HCT116 (cell line): ENCODE results near the gene LGR6. TPM values are rescaled to one million over a fixed set of nuclear protein-coding genes. Genes with fewer than 3 reads are reported as not detected.

Experiments
- ATAC-seq: fragments of 200-7000 bp; cut with Tn5 transposase; 2 replicates; pipeline ENCODE4 v1.9.1; 2020; ENCODE audit warnings: mild to moderate bottlenecking, moderate library complexity
- BruUV-seq: library from RNA; stranded (reverse); fragments of 400-500 nt; replicated peaks from 2 replicates; lab custom pipeline; 2021; lab: Mats Ljungman, UMichigan
- CTCF ChIA-PET: fragments of 300-600 bp; sonication (Branson Sonifier 250); formaldehyde crosslinking; loops from one replicate; lab custom pipeline; 2021; ENCODE audit warnings: antibody characterized with exemption; lab: Charles Lee
- POLR2A ChIA-PET: fragments of 300-600, 350-600 bp; sonication (Branson Sonifier 250); formaldehyde crosslinking; loops from one replicate; lab custom pipeline; 2021; ENCODE audit warnings: antibody characterized with exemption; lab: Charles Lee
- RAD21 ChIA-PET, 2 experiments: fragments of 300-600 bp; sonication (Branson Sonifier 250); formaldehyde crosslinking; loops; one replicate each; lab custom pipeline; 2023; ENCODE audit warnings: low total read pairs in 2 of 2; ENCODE audit not compliant: uncharacterized antibody in 2 of 2, unreplicated experiment in 2 of 2, low non-redundant PET in 1 of 2; lab: Charles Lee
- DNase-seq: peaks from one replicate; pipeline ENCODE4 v3.0.0-alpha.2; 2010; ENCODE audit warnings: low read depth, low spot score
- H2AFZ ChIP-seq: fragments of 200-600 bp; shearing (Covaris generic), sonication (generic); 2 replicates; pipeline ENCODE4 v1.6.1; 2017; ENCODE audit warnings: low read depth, mixed run types, mixed read lengths, antibody characterized with exemption, low read length; ENCODE audit not compliant: poor library complexity, severe bottlenecking
- H3K27ac ChIP-seq: 2 replicates; pipeline ENCODE4 v1.5.1; 2012; ENCODE audit warnings: low read depth, low read length
- H3K27me3 ChIP-seq: fragments of 200-600 bp; sonication (generic); 2 replicates; pipeline ENCODE4 v1.6.1; 2016; ENCODE audit warnings: mixed run types, low read length, mixed read lengths; ENCODE audit not compliant: insufficient read depth
- H3K36me3 ChIP-seq, 2 experiments: fragments of 200-500 bp in 1 of 2; fragments of 200-600 bp in 1 of 2; sonication (Bioruptor generic) in 1 of 2; sonication (generic) in 1 of 2; 2 replicates each; pipeline versions ENCODE4 v1.5.1 to v1.6.1; 2014 to 2016; ENCODE audit warnings: low read length in 2 of 2, inconsistent platforms in 1 of 2, mixed read lengths in 1 of 2, mixed run types in 1 of 2; ENCODE audit not compliant: insufficient read depth in 2 of 2, control insufficient read depth in 1 of 2
- H3K4me1 ChIP-seq, 2 experiments: fragments of 200-600 bp in 1 of 2; sonication (generic) in 1 of 2; 2 replicates each; pipeline versions ENCODE4 v1.5.1 to v1.6.1; 2012 to 2017; ENCODE audit warnings: low read length in 2 of 2, inconsistent platforms in 1 of 2, mild to moderate bottlenecking in 1 of 2, mixed read lengths in 1 of 2, mixed run types in 1 of 2, moderate library complexity in 1 of 2; ENCODE audit not compliant: insufficient read depth in 2 of 2, control insufficient read depth in 1 of 2
- H3K4me2 ChIP-seq: fragments of 200-600 bp; sonication (generic); 2 replicates; pipeline ENCODE4 v1.6.1; 2017; ENCODE audit warnings: mixed run types, low read length, mixed read lengths
- H3K4me3 ChIP-seq, 2 experiments: fragments of 200-600 bp in 1 of 2; sonication (generic) in 1 of 2; replicated peaks in 1 of 2; 2 replicates each; pipeline ENCODE4 v1.5.1; 2011 to 2016; ENCODE audit warnings: low read length in 2 of 2, control low read depth in 1 of 2, low read depth in 1 of 2, mild to moderate bottlenecking in 1 of 2, mixed read lengths in 1 of 2, mixed run types in 1 of 2
- H3K79me2 ChIP-seq: fragments of 200-600 bp; sonication (generic); 2 replicates; pipeline ENCODE4 v1.6.1; 2017; ENCODE audit warnings: mild to moderate bottlenecking, mixed run types, low read length, moderate library complexity, mixed read lengths; ENCODE audit not compliant: insufficient read depth
- H3K9ac ChIP-seq: fragments of 200-600 bp; sonication (generic); 2 replicates; pipeline ENCODE4 v1.6.1; 2016; ENCODE audit warnings: low read length, mixed read lengths
- H3K9me2 ChIP-seq: fragments of 200-600 bp; sonication (generic), shearing (Covaris generic); 2 replicates; pipeline ENCODE4 v1.6.1; 2017; ENCODE audit warnings: mixed run types, mild to moderate bottlenecking, moderate library complexity; ENCODE audit not compliant: insufficient read depth
- H3K9me3 ChIP-seq, 2 experiments: fragments of 200-500 bp in 1 of 2; fragments of 200-600 bp in 1 of 2; sonication (Bioruptor generic) in 1 of 2; sonication (generic) in 1 of 2; 2 replicates each; pipeline ENCODE4 v1.6.1; 2014 to 2017; ENCODE audit warnings: low read length in 2 of 2, mixed read lengths in 2 of 2, inconsistent platforms in 1 of 2, low read depth in 1 of 2, mild to moderate bottlenecking in 1 of 2, mixed run types in 1 of 2, moderate library complexity in 1 of 2; ENCODE audit not compliant: control insufficient read depth in 1 of 2, insufficient read depth in 1 of 2
- H4K20me1 ChIP-seq: fragments of 200-600 bp; sonication (generic), shearing (Covaris generic); 2 replicates; pipeline ENCODE4 v1.6.1; 2017; ENCODE audit warnings: mixed run types, mild to moderate bottlenecking, moderate library complexity; ENCODE audit not compliant: insufficient read depth
- CBX3 ChIP-seq: IDR thresholded peaks from 2 replicates; pipeline ENCODE4 v1.6.1; 2012; ENCODE audit warnings: low read depth
- CEBPB ChIP-seq: IDR thresholded peaks from 2 replicates; pipeline ENCODE4 v1.6.1; 2012; ENCODE audit warnings: low read depth
- CTCF ChIP-seq, 3 experiments: fragments of 200-600 bp in 1 of 3; sonication (generic) in 1 of 3; IDR thresholded peaks in 2 of 3; conservative IDR thresholded peaks in 1 of 3; 2 replicates each; pipeline ENCODE4 v1.5.1; 2012 to 2017; ENCODE audit warnings: low read depth in 2 of 3, low read length in 2 of 3, antibody characterized with exemption in 1 of 3, borderline replicate concordance in 1 of 3, control low read depth in 1 of 3, mild to moderate bottlenecking in 1 of 3, mixed read lengths in 1 of 3, mixed run types in 1 of 3, moderate library complexity in 1 of 3; ENCODE audit not compliant: insufficient read depth in 1 of 3
- EGR1 ChIP-seq: IDR thresholded peaks from 2 replicates; pipeline ENCODE4 v1.6.1; 2012; ENCODE audit warnings: low read depth
- ELF1 ChIP-seq: IDR thresholded peaks from 2 replicates; pipeline ENCODE4 v1.6.1; 2012; ENCODE audit warnings: low read depth, borderline replicate concordance
- EZH2 ChIP-seq: fragments of 200-600 bp; sonication (generic); IDR thresholded peaks from 2 replicates; pipeline ENCODE4 v1.6.1; 2017; ENCODE audit warnings: antibody characterized with exemption, mixed run types
- JUND ChIP-seq: IDR thresholded peaks from 2 replicates; pipeline ENCODE4 v1.6.1; 2012
- MAX ChIP-seq: IDR thresholded peaks from 2 replicates; pipeline ENCODE4 v1.6.1; 2012
- POLR2A ChIP-seq: IDR thresholded peaks from 2 replicates; pipeline ENCODE4 v1.7.0; 2011; ENCODE audit warnings: borderline replicate concordance; ENCODE audit not compliant: insufficient read depth, insufficient read length; ENCODE audit errors: extremely low read depth
- POLR2AphosphoS5 ChIP-seq: IDR thresholded peaks from 2 replicates; pipeline ENCODE4 v1.6.1; 2011; ENCODE audit warnings: mild to moderate bottlenecking, low read depth, low read length, moderate library complexity
- RAD21 ChIP-seq: IDR thresholded peaks from 2 replicates; pipeline ENCODE4 v1.6.1; 2012; ENCODE audit warnings: low read depth, mild to moderate bottlenecking
- REST ChIP-seq: IDR thresholded peaks from 2 replicates; pipeline ENCODE4 v1.6.1; 2012; ENCODE audit warnings: low read depth
- SIN3A ChIP-seq: IDR thresholded peaks from 2 replicates; pipeline ENCODE4 v1.6.1; 2012; ENCODE audit warnings: low read depth
- SP1 ChIP-seq: IDR thresholded peaks from 2 replicates; pipeline ENCODE4 v1.6.1; 2012; ENCODE audit warnings: low read depth
- SRF ChIP-seq: IDR thresholded peaks from 2 replicates; pipeline ENCODE4 v1.6.1; 2012; ENCODE audit warnings: low read depth
- TCF7L2 ChIP-seq: IDR thresholded peaks from 2 replicates; pipeline ENCODE4 v1.7.0; 2011; ENCODE audit warnings: borderline replicate concordance, inconsistent platforms; ENCODE audit not compliant: insufficient read depth, insufficient read length; ENCODE audit errors: extremely low read depth
- ZBTB33 ChIP-seq: IDR thresholded peaks from 2 replicates; pipeline ENCODE4 v1.6.1; 2011; ENCODE audit warnings: mild to moderate bottlenecking, low read length, moderate library complexity; ENCODE audit not compliant: insufficient replicate concordance; ENCODE audit errors: extremely low read depth
- ZNF274 ChIP-seq: fragments of 200-500 bp; sonication (Bioruptor generic); IDR thresholded peaks from 2 replicates; pipeline ENCODE4 v1.6.1; 2014; ENCODE audit warnings: mild to moderate bottlenecking, low read depth, low read length, inconsistent platforms
- intact Hi-C: fragments of 100-400 bp; cut with micrococcal nuclease; formaldehyde crosslinking; loops from 2 replicates; pipeline ENCODE4 v1.10.0; 2022
- total RNA-seq: library from RNA; stranded (reverse); gene quantifications from one replicate; pipeline ENCODE4 v1.2.1, GENCODE V29; 2021; ENCODE audit not compliant: unreplicated experiment

LGR6 gene
- total RNA-seq, 1 experiment from 2014 or later = 0.20 TPM

GRCh38 chr1:202351725-202352124 is 158.1 kb downstream of the LGR6 start:
- BruUV-seq = no TSS peak
- no peak for DNase-seq

More at GRCh38 chr1:202351725-202352124, 158.1 kb downstream of the LGR6 start:
- intact Hi-C loops = no loop called here
- no peak overlapping the region for H3K4me3 ChIP-seq
- no peak for TF ChIP-seq EGR1
- TF ChIP-seq CTCF (IDR thresholded peaks at IDR 0.05 in 2 of 3, conservative IDR thresholded peaks at IDR 0.05 in 1 of 3; ENCODE audit: borderline replicate concordance in 1 of 3, insufficient read depth in 1 of 3, low read depth in 2 of 3, low read length in 2 of 3) = no peak
- no peak for TF ChIP-seq RAD21
- no peak for TF ChIP-seq POLR2A
- no peak for TF ChIP-seq TCF7L2
- TF ChIP-seq ZBTB33 = no peak
- no peak for TF ChIP-seq MAX
- no peak for TF ChIP-seq JUND
- no peak for TF ChIP-seq POLR2AphosphoS5
- no peak for TF ChIP-seq ELF1
- no peak for TF ChIP-seq SIN3A
- no peak for TF ChIP-seq ZNF274
- no peak for TF ChIP-seq CBX3
- no peak for TF ChIP-seq SRF
- no peak for TF ChIP-seq EZH2
- no peak for TF ChIP-seq CEBPB
- no peak for TF ChIP-seq SP1
- TF ChIP-seq REST = no peak
- TF ChIP-seq, all 23 proteins: peak for 0
- peaks cover 14% of the 10 kb centered on the region for H3K79me2 ChIP-seq
- H2AFZ ChIP-seq = no peak overlapping the region
- no peaks in the 10 kb centered on the region for H4K20me1 ChIP-seq
- H3K9ac ChIP-seq = no peak overlapping the region
- RAD21 ChIA-PET = no interaction called here
- no peak overlapping the region for H3K27ac ChIP-seq
- CTCF ChIA-PET = no interaction called here
- POLR2A ChIA-PET = no interaction called here
- H3K27me3 ChIP-seq = no peaks in the 10 kb centered on the region
- no peak for ATAC-seq
- H3K36me3 ChIP-seq = no peaks in the 10 kb centered on the region
- no peak overlapping the region for H3K4me2 ChIP-seq
- H3K4me1 ChIP-seq = peaks cover 4 to 15% of the 10 kb centered on the region in 2 experiments
- no peaks in the 10 kb centered on the region for H3K9me3 ChIP-seq
- H3K9me2 ChIP-seq = no peaks in the 10 kb centered on the region
